Activated CD8-positive, alpha-beta T cell treated with anti-CD3 and anti-CD28 coated beads for 36 hours (primary cell): ENCODE results near the gene CDK16. TPM values are rescaled to one million over a fixed set of nuclear protein-coding genes. Genes with fewer than 3 reads are reported as not detected.

Experiments used
- ATAC-seq: fragments of 200-7000 bp; cut with Tn5 transposase; one replicate; pipeline ENCODE4 v1.10.0; 2021; ENCODE audit warnings: mild to moderate bottlenecking, moderate library complexity
- CTCF ChIA-PET: fragments of 350-600 bp; sonication (Branson Sonifier 250); formaldehyde crosslinking; loops from one replicate; lab custom pipeline; 2021; ENCODE audit warnings: antibody characterized with exemption; lab: Charles Lee
- POLR2A ChIA-PET: fragments of 350-600 bp; sonication (Branson Sonifier 250); formaldehyde crosslinking; loops from one replicate; lab custom pipeline; 2021; ENCODE audit warnings: antibody characterized with exemption; lab: Charles Lee
- DNase-seq: peaks from one replicate; pipeline ENCODE4 v3.0.0-alpha.2; 2020
- H3K27ac Mint-ChIP-seq: one replicate; pipeline ENCODE4 v1.8.0; 2021; ENCODE audit warnings: mild to moderate bottlenecking, mixed read lengths
- H3K27me3 Mint-ChIP-seq: one replicate; pipeline ENCODE4 v1.8.0; 2021; ENCODE audit warnings: mixed read lengths
- H3K36me3 Mint-ChIP-seq: one replicate; pipeline ENCODE4 v1.8.0; 2021; ENCODE audit warnings: low read depth, mixed read lengths
- H3K4me1 Mint-ChIP-seq: one replicate; pipeline ENCODE4 v1.8.0; 2021; ENCODE audit warnings: low read depth, mixed read lengths
- H3K4me3 Mint-ChIP-seq: one replicate; pipeline ENCODE4 v1.8.0; 2021; ENCODE audit warnings: mild to moderate bottlenecking, moderate library complexity, mixed read lengths
- H3K9me3 Mint-ChIP-seq: one replicate; pipeline ENCODE4 v1.8.0; 2021; ENCODE audit warnings: mixed read lengths
- CTCF ChIP-seq: fragments of 200-600 bp; IDR thresholded peaks from one replicate; pipeline ENCODE4 v1.8.0; 2022; ENCODE audit warnings: antibody characterized with exemption, mild to moderate bottlenecking
- intact Hi-C: fragments of 100-400 bp; cut with micrococcal nuclease; formaldehyde crosslinking; loops from one replicate; pipeline ENCODE4 v1.10.0; 2022
- total RNA-seq, 2 experiments: library from RNA; stranded (reverse); gene quantifications; one replicate each; pipeline ENCODE4 v1.2.3, GENCODE V29; 2021

Gene CDK16
- total RNA-seq, 2 experiments from 2014 or later: 56.1 to 61.3 TPM

GRCh38 chrX:47171996-47172395 is 46.5 kb upstream of the CDK16 start:
- H3K9me3 Mint-ChIP-seq: no peaks in the 10 kb centered on the region
- H3K27ac Mint-ChIP-seq: no peak overlapping the region
- H3K27me3 Mint-ChIP-seq: no peaks in the 10 kb centered on the region
- no peak for DNase-seq
- POLR2A ChIA-PET: no interaction called here
- CTCF ChIA-PET: no interaction called here
- peaks cover 11% of the 10 kb centered on the region for H3K4me1 Mint-ChIP-seq
- H3K4me3 Mint-ChIP-seq: no peak overlapping the region
- intact Hi-C loops: no loop called here
- H3K36me3 Mint-ChIP-seq: peaks cover 18% of the 10 kb centered on the region
- no peak for TF ChIP-seq CTCF
- ATAC-seq: no peak

- DNase-seq (no peak), ATAC-seq (no peak)
- ChIA-PET CTCF (no interaction called here), POLR2A (no interaction called here)
- no peak for TF ChIP-seq CTCF
- Mint-ChIP-seq H3K9me3 (no peaks in the 10 kb centered on the region), H3K36me3 (peaks cover 18% of the 10 kb centered on the region), H3K27me3 (no peaks in the 10 kb centered on the region), H3K4me3 (no peak overlapping the region), H3K4me1 (peaks cover 10% of the 10 kb centered on the region), H3K27ac (no peak overlapping the region)
- intact Hi-C loops: no loop called here
Observed at GRCh38 chrX:47172549-47172948, 45.9 kb upstream of the CDK16 start.

GRCh38 chrX:47172971-47173792 is 45.3 kb upstream of the CDK16 start:
- Mint-ChIP-seq H3K4me3 (no peak overlapping the region), H3K9me3 (no peaks in the 10 kb centered on the region), H3K27me3 (no peaks in the 10 kb centered on the region), H3K36me3 (peaks cover 22% of the 10 kb centered on the region), H3K4me1 (peaks cover 7% of the 10 kb centered on the region), H3K27ac (no peak overlapping the region)
- no peak for DNase-seq
- ChIA-PET POLR2A (interaction anchor here (0.6 kb wide), 1 partner anchor 1170 kb away, joined by 3 read pairs; no protein-coding TSS in a partner anchor), CTCF (no interaction called here)
- no peak for TF ChIP-seq CTCF
- intact Hi-C loops: no loop called here
- ATAC-seq: no peak

- H3K4me1 Mint-ChIP-seq: peaks cover 2% of the 10 kb centered on the region
- no peak for TF ChIP-seq CTCF
- no peak overlapping the region for H3K4me3 Mint-ChIP-seq
- CTCF ChIA-PET: no interaction called here
- no peaks in the 10 kb centered on the region for H3K9me3 Mint-ChIP-seq
- ATAC-seq (no peak), DNase-seq (no peak)
- H3K27me3 Mint-ChIP-seq: no peaks in the 10 kb centered on the region
- POLR2A ChIA-PET: no interaction called here
- intact Hi-C loops: no loop called here
- H3K27ac Mint-ChIP-seq: no peak overlapping the region
- H3K36me3 Mint-ChIP-seq: peaks cover 20% of the 10 kb centered on the region
Observed at GRCh38 chrX:47174376-47174775, 44.1 kb upstream of the CDK16 start.

GRCh38 chrX:47174846-47175587 is 43.5 kb upstream of the CDK16 start:
- DNase-seq: no peak
- ATAC-seq: no peak
- POLR2A ChIA-PET: no interaction called here
- Mint-ChIP-seq H3K4me1 (peaks cover 2% of the 10 kb centered on the region), H3K27me3 (no peaks in the 10 kb centered on the region), H3K27ac (no peak overlapping the region), H3K4me3 (no peak overlapping the region), H3K36me3 (peaks cover 22% of the 10 kb centered on the region), H3K9me3 (no peaks in the 10 kb centered on the region)
- CTCF ChIA-PET: interaction anchor here (0.5 kb wide), 1 partner anchor 161 kb away, joined by 4 read pairs; no protein-coding TSS in a partner anchor
- intact Hi-C loops: no loop called here
- TF ChIP-seq CTCF: no peak
